ENCODE results near the gene SERINC2. TPM values are rescaled to one million over a fixed set of nuclear protein-coding genes. Genes with fewer than 3 reads are reported as not detected.
A peak's percentile ranks its signal among the peaks of the same experiment; 100 is the strongest.

Gene SERINC2
- total RNA-seq (0.32 and 1.4 TPM in 2 replicates), polyA plus RNA-seq (0.75 and 1.2 TPM in 2 replicates), polyA minus RNA-seq (0.14 and 0.17 TPM in 2 replicates)
- total RNA-seq (2013): 0.35 TPM

DNA sequence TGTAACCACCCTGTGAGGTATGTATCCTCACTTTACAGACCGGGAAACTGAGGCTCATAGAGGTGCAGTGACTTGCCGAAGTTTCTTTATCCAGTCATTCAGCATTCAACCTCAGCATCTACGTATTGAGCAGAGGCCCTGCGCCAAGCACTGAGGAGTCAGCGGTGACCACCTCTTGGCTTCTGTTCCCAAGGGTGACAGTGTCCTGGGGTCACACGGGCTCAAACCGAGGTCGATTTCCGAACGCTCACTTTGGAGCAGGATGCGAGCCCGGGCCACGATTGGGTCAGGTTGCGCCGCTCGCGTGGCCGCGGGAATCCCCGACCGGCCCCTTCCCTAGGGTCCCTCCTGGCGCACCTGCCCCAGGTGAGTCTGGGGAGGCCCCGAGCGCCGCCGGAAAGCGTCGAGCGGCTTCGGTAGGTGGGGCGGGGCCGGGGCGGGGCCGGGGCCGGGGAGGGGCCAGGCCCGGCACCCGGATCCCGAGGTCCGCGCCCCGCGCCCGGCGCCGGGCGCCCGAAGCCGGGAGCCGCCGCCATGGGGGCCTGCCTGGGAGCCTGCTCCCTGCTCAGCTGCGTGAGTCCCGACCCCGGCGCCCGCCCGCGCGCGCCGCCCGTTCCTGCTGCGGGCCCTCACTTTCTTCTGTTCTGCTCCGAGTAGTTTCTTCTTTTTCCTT, at the start of gene SERINC2:
Gene SERINC2 (plus strand): TSS at position 482 of the 673 bp plus-strand sequence. CDS start 53 bp downstream, at position 535.
- peak; percentile 64 for ATAC-seq (ENCODE audit: low read depth)
- Histone ChIP-seq H3K4me2 (replicated peaks; ENCODE audit: low read depth, low read length, poor library complexity, severe bottlenecking) (peak within 1 kb of the TSS; percentile 100), H3K36me3 (replicated peaks in 1 of 2; ENCODE audit: control extremely low read depth in 1 of 2, control insufficient read depth in 1 of 2, extremely low read depth in 1 of 2, insufficient read depth in 2 of 2, low read length in 1 of 2) (no peaks in the 10 kb centered on the region), H3K4me3 (ENCODE audit: control extremely low read depth in 1 of 5, extremely low read depth in 1 of 5, insufficient read depth in 1 of 5, low read depth in 2 of 5, low read length in 4 of 5) (peak within 1 kb of the TSS; percentile 14 to 86 (median 57)), H2AFZ (ENCODE audit: insufficient read depth, low read depth, low read length, poor library complexity, severe bottlenecking) (peak within 1 kb of the TSS; percentile 87), H3K79me2 (ENCODE audit: control insufficient read depth, insufficient read depth, low read length) (no peaks in the 10 kb centered on the region), H3K9me3 (ENCODE audit: control extremely low read depth in 1 of 3, control insufficient read depth in 2 of 3, insufficient read depth in 1 of 3, low read length in 2 of 3) (peaks cover 0 to 10% (median 0%) of the 10 kb centered on the region in 3 donors), H3K9ac (ENCODE audit: low read length) (peak within 1 kb of the TSS; percentile 71), H3K27ac (ENCODE audit: low read length in 2 of 2) (no peak within 1 kb of the TSS), H3K4me1 (ENCODE audit: control insufficient read depth in 2 of 2, insufficient read depth in 2 of 2, low read length in 2 of 2) (peaks cover 17 to 18% of the 10 kb centered on the region in 2 donors), H3K27me3 (replicated peaks in 1 of 4; ENCODE audit: control extremely low read depth in 1 of 4, control insufficient read depth in 3 of 4, insufficient read depth in 4 of 4, low read length in 3 of 4) (peaks cover 0 to 61% (median 22%) of the 10 kb centered on the region in 4 experiments), H4K20me1 (ENCODE audit: control insufficient read depth, insufficient read depth, low read length, poor library complexity, severe bottlenecking) (no peaks in the 10 kb centered on the region)
- H3K27me3 Mint-ChIP-seq: peaks cover 66% of the 10 kb centered on the region
- no peak for TF ChIP-seq EZH2 (IDR thresholded peaks at IDR 0.05; ENCODE audit: borderline replicate concordance, insufficient read depth, low read depth, low read length, poor library complexity, severe bottlenecking)
- no peak for TF ChIP-seq CTCF (IDR thresholded peaks at IDR 0.05)
- H3K27ac Mint-ChIP-seq: no peak within 1 kb of the TSS
- intact Hi-C loops (cut with micrococcal nuclease): loop anchor here (2.0 kb wide), 1 partner anchor 18 kb away; no protein-coding TSS in a partner anchor
- DNase-seq: peak; percentile 52
- ChIA-PET CTCF (interaction anchor here (1.6 to 4.1 kb wide), 2 partner anchors 8 to 17 kb away, joined by 3 to 20 read pairs; no protein-coding TSS in a partner anchor), POLR2A (no interaction called here)
- peak within 1 kb of the TSS; percentile 89 for H3K4me3 Mint-ChIP-seq
- WGBS (ENCODE audit: insufficient coverage): 3% methylated on average over 63 of the region's 63 CpGs
- H3K4me1 Mint-ChIP-seq: peaks cover 12% of the 10 kb centered on the region
- no peaks in the 10 kb centered on the region for H3K9me3 Mint-ChIP-seq (ENCODE audit: insufficient read depth)

DNA sequence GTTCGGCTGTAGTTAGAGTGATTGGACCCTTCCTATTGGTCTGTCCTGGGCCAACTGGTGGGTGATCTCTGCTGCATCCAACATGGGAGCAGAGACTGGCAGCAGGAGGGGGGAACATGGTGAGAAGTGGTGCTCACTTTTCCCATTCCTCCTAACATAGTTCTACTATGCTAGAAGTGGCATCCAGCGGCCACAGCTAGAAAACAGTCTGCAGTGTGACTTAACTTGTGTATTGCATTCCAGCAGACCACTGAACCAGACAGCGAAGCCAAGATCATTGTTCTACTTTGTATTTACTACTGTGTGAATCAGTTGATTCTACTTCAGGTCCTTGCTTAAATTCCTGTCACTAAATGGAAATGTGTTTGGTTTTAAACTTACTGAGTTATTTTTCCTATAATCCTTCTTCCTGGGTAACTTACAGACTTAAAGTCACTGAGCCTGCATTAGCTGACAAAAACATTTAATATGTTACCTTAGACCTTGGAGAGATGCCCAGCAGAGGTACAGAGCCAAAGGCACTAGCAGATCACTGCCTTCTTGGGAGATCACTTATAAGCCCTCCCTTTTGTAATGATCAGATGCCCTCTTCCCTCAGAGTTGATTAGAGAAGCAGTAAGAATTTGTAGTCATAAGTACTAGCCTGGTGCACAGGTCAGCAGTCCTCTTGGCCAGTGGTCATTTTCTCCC, 48.3 kb upstream of the SERINC2 start:
- Mint-ChIP-seq H3K4me1 (no peaks in the 10 kb centered on the region), H3K4me3 (no peak overlapping the region), H3K27me3 (no peaks in the 10 kb centered on the region), H3K9me3 (ENCODE audit: insufficient read depth) (no peaks in the 10 kb centered on the region), H3K27ac (no peak overlapping the region)
- Histone ChIP-seq H3K4me3 (ENCODE audit: control extremely low read depth in 1 of 5, extremely low read depth in 1 of 5, insufficient read depth in 1 of 5, low read depth in 2 of 5, low read length in 4 of 5) (no peak overlapping the region), H3K36me3 (replicated peaks in 1 of 2; ENCODE audit: control extremely low read depth in 1 of 2, control insufficient read depth in 1 of 2, extremely low read depth in 1 of 2, insufficient read depth in 2 of 2, low read length in 1 of 2) (peaks cover 0 to 33% of the 10 kb centered on the region in 2 experiments), H3K4me1 (ENCODE audit: control insufficient read depth in 2 of 2, insufficient read depth in 2 of 2, low read length in 2 of 2) (no peaks in the 10 kb centered on the region), H3K27ac (ENCODE audit: low read length in 2 of 2) (no peak overlapping the region), H3K79me2 (ENCODE audit: control insufficient read depth, insufficient read depth, low read length) (no peaks in the 10 kb centered on the region), H4K20me1 (ENCODE audit: control insufficient read depth, insufficient read depth, low read length, poor library complexity, severe bottlenecking) (no peaks in the 10 kb centered on the region), H3K9ac (ENCODE audit: low read length) (no peak overlapping the region), H3K27me3 (replicated peaks in 1 of 4; ENCODE audit: control extremely low read depth in 1 of 4, control insufficient read depth in 3 of 4, insufficient read depth in 4 of 4, low read length in 3 of 4) (no peaks in the 10 kb centered on the region), H2AFZ (ENCODE audit: insufficient read depth, low read depth, low read length, poor library complexity, severe bottlenecking) (no peak overlapping the region), H3K9me3 (ENCODE audit: control extremely low read depth in 1 of 3, control insufficient read depth in 2 of 3, insufficient read depth in 1 of 3, low read length in 2 of 3) (no peaks in the 10 kb centered on the region), H3K4me2 (replicated peaks; ENCODE audit: low read depth, low read length, poor library complexity, severe bottlenecking) (no peak overlapping the region)
- WGBS (ENCODE audit: insufficient coverage): 100% methylated on average over 1 of the region's 3 CpGs
- ATAC-seq (ENCODE audit: low read depth) (no peak), DNase-seq (no peak)
- POLR2A ChIA-PET: no interaction called here
- TF ChIP-seq CTCF (IDR thresholded peaks at IDR 0.05): no peak
- TF ChIP-seq EZH2 (IDR thresholded peaks at IDR 0.05; ENCODE audit: borderline replicate concordance, insufficient read depth, low read depth, low read length, poor library complexity, severe bottlenecking): no peak
- CTCF ChIA-PET: no interaction called here
- intact Hi-C loops (cut with micrococcal nuclease): no loop called here
